SKM-1 treated with dmso at 0.1 percent for 144 hours (cell line): Measurements from ENCODE around the gene MCOLN1.
"Not testable (repeated sequence)": the region's sequence is repeated elsewhere in the genome, so short reads cannot be mapped to it uniquely, and the experiment has no call there.

Experiments used
- DNase-seq: peaks from one replicate; lab custom pipeline; 2025; ENCODE audit not compliant: unreplicated experiment; lab: John Stamatoyannopoulos, UW

MCOLN1 gene

DNA sequence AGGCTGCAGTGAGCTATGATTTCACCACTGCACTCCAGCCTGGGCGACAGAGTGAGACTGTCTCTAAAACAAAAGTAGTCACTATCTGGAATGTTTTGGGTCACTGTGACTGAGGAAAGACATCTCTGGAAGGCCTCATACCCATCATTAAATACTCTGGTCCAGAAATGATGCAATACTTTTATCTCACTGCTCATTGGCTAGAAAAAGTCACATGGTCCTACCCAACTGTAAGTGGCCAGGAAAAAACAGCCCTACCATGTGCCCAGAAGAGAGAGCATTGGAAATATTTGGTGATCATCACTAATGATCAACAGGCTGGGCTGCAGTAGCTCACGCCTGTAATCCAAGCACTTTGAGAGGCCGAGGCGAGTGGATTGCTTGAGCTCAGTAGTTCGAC is 42.9 kb downstream of the MCOLN1 start:
- DNase-seq, result no peak

DNA sequence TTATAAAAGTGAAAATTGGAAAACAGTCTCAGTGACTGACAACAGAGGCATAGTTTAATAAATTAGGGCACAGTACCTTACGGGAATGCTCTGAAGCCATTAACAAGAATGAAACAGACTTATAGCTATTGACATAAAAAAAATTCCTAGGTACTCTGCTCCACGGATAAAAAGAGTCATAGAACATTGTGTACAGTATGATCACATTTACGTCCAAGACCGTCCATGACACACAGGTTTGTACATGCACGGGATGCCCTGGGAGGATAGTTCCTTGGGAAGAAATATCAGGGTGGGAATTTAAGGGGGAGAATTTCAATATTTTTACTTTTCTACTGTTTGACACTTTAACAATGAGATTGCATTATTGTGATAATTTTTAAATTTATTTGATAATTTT is 48.3 kb downstream of the MCOLN1 start:
- DNase-seq, result no peak

DNA sequence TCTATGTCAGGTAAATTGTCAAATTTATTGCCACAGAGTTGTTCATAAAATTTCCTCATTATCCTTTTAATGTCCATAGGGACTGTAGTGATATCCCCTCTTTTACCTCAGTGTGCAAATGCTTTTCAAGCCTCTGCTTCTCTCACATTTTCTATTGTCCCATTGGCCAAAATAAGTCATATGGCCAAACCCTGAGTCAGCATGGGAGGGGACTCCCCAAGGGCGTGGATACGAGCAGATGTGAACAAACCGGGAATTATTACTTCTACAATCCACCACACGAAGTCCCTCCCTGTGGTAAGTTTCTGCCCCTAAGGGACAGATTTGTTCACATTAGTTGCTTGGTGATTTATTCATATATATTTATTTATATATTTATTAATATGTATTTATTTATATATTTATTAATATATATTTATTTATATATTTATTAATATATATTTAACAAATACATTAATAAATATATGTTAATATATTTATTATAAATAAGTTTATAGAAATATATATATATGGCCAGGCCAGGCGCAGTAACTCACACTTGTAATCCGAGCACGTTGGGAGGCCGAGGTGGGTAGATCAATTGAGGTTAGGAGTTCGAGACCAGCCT is 53.1 kb downstream of the MCOLN1 start:
- no peak for DNase-seq

DNA sequence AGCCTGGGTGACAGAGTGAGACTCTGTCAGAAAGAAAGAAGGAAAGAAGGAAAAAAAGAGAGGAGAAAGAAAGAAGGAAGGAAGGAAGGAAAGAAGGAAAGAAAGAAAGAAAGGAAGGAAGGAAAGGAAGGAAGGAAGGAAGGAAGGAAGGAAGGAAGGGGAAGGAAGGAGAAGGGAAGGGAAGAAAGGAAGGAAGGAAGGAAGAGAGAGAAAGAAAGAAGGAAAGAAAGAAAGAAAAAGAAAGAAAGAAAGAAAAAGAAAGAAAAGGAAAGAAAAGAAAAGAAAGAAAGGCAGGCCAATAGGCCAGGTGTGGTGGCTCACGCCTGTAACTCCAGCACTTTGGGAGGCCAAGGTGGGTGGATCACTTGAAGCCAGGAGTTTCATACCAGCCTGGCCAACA is 55.0 kb downstream of the MCOLN1 start:
- not testable (repeated sequence) for DNase-seq

DNA sequence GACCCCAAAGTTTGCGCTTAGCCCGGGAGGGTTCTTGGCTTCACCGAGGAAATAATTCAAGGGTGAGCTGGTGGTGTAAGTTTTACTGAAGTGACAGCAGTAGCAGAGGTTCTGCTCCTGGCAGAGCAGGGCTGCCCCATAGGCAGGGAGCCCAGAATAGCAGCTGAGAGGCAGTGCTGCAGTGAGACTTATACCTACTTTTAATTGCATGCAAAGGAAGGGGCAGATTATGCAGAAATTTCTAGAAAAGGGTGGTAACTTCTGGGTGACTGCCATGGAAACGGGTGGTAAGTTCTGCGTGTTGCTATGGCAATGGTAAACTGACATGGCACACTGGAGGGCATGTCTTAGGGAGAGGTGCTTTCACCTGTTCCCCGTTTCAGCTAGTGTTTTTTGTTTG is 55.7 kb downstream of the MCOLN1 start:
- no peak for DNase-seq

DNA sequence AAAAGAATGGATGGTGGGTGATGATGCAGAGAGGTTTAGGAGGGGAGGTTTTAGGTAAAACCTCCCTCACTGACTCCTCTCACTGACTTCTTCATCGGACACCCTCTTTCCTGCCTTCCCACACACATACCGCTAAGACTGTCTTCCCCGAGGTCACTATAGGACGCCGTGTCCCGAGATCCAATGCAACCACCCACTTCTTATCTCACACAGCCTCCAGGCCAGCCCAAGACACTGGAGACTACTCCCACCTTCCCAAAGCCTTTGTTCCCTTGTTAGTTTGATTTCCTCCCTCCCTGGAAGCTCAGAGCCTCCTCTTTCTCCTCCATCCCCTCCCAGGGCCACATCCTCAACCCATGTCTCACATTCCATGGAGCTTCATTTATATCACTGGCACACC is 56.8 kb downstream of the MCOLN1 start:
- DNase-seq, result no peak

DNA sequence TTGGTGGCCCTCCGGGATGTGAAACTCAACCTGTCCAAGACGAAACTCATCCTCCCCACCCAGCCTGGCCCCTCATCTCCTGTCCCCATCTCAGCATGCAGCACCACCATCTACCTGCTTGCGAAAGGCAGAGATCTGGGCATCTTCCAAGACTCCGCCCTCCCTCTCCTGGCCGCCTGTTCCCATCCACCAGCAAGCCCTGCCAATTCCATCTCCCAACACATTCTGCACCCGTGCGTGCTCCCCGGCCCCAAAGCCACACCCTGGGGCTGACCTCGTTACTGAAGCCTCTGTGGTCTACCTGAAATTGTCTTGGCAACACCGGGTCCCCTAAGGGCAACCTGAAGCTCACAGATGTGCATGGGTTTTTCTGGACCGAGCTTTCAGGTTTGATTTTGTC is 60.0 kb downstream of the MCOLN1 start:
- DNase-seq, result no peak
